H1 (cell line): ENCODE results near the gene LARP4B. TPM values are rescaled to one million over a fixed set of nuclear protein-coding genes. Genes with fewer than 3 reads are reported as not detected.

Experiments
- ATF3 ChIP-seq: IDR thresholded peaks from 2 replicates; pipeline ENCODE4 v1.6.1; 2011; ENCODE audit warnings: low read depth, mild to moderate bottlenecking, low read length; ENCODE audit not compliant: insufficient read depth
- BACH1 ChIP-seq: IDR thresholded peaks from 2 replicates; pipeline ENCODE4 v1.6.1; 2012; ENCODE audit warnings: low read length, improper control_type of control experiment
- CBX5 ChIP-seq: fragments of 300-800, 300-1000 bp; sonication (generic); IDR thresholded peaks from 2 replicates; pipeline ENCODE4 v1.7.1; 2016; ENCODE audit warnings: antibody characterized with exemption, low read length, low read depth
- CEBPB ChIP-seq: IDR thresholded peaks from 2 replicates; pipeline ENCODE4 v1.6.1; 2012; ENCODE audit warnings: low read depth, low read length
- CTBP2 ChIP-seq: IDR thresholded peaks from 2 replicates; pipeline ENCODE4 v1.7.0; 2011; ENCODE audit warnings: borderline replicate concordance, mild to moderate bottlenecking, moderate library complexity, mixed read lengths, low read length; ENCODE audit not compliant: insufficient read depth, insufficient read length
- EP300 ChIP-seq, 2 experiments: IDR thresholded peaks; 1 replicate in 1 of 2; 2 replicates in 1 of 2; pipeline ENCODE4 v1.6.1; 2011 to 2012; ENCODE audit warnings: low read depth in 2 of 2, low read length in 2 of 2, mild to moderate bottlenecking in 2 of 2, borderline replicate concordance in 1 of 2, inconsistent platforms in 1 of 2, moderate library complexity in 1 of 2
- KDM1A ChIP-seq: fragments of 200-600, 300-600 bp; sonication (generic); IDR thresholded peaks from 2 replicates; pipeline ENCODE4 v1.7.1; 2016; ENCODE audit warnings: mild to moderate bottlenecking, low read length, borderline replicate concordance
- POU5F1 ChIP-seq: IDR thresholded peaks from 2 replicates; pipeline ENCODE4 v1.6.1; 2011; ENCODE audit warnings: low read depth, mild to moderate bottlenecking, low read length, moderate library complexity
- SAP30 ChIP-seq: fragments of 300-600 bp; sonication (generic); IDR thresholded peaks from 2 replicates; pipeline ENCODE4 v1.7.1; 2012; ENCODE audit warnings: low read length, moderate library complexity, mild to moderate bottlenecking, inconsistent platforms; ENCODE audit not compliant: insufficient read depth, insufficient replicate concordance
- SIX5 ChIP-seq: IDR thresholded peaks from 2 replicates; pipeline ENCODE4 v1.6.1; 2011; ENCODE audit warnings: mild to moderate bottlenecking, low read depth, low read length
- polyA plus RNA-seq, 7 experiments: library from polyadenylated mRNA; depleted of rRNA in 3 of 7; stranded (reverse) in 5 of 7; unstranded in 2 of 7; fragments of >200 nt in 5 of 7; fragments of 200-250 nt in 2 of 7; gene quantifications; 1 replicate in 5 of 7; 2 replicates in 1 of 7; 4 replicates in 1 of 7; pipeline versions ENCODE4 v1.2.1 to v1.2.3, GENCODE V29; 2011 to 2013; ENCODE audit warnings: missing spikeins in 2 of 7, mixed read lengths in 2 of 7
- total RNA-seq: library from RNA; stranded (reverse); fragmentation: NEBNext Ultra II Directional; extraction: Animal tissue kit (Norgen Biotek cat#: 25700); gene quantifications from 2 replicates; pipeline ENCODE4 v1.2.1, GENCODE V29; 2021
- TF ChIP-seq, protein P1 (sequence below): fragments of 300-600 bp; sonication (generic); IDR thresholded peaks from 2 replicates; pipeline ENCODE4 v1.7.1; 2012; ENCODE audit warnings: low read length, moderate library complexity, mild to moderate bottlenecking, inconsistent platforms; ENCODE audit not compliant: insufficient replicate concordance

LARP4B gene
- total and polyA plus RNA-seq, 2 of the 8 experiments (the other 6 are each of a cell fraction or from before 2014, with no cell fraction given), result 20.1 to 78.6 TPM

DNA sequence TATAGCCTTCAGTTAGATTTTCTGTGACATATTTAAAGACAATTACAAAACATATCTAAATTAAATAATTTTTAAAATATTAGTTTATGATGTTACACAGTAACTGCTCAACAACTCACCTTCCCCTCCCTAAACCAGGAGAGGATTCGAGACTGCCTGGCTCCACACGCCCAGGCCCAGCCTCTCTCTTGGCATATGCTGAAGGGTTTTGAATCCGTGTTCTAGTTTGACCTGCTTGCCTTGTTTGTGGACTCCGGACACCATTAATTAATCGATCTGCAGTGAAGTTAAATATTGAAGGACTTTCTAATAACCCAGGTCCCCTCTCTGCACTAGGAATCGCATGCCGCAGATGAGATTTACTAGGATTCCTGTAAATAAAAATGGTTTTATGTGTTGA, 106.6 kb downstream of the LARP4B start (continued):
- TF ChIP-seq, protein P1, sequence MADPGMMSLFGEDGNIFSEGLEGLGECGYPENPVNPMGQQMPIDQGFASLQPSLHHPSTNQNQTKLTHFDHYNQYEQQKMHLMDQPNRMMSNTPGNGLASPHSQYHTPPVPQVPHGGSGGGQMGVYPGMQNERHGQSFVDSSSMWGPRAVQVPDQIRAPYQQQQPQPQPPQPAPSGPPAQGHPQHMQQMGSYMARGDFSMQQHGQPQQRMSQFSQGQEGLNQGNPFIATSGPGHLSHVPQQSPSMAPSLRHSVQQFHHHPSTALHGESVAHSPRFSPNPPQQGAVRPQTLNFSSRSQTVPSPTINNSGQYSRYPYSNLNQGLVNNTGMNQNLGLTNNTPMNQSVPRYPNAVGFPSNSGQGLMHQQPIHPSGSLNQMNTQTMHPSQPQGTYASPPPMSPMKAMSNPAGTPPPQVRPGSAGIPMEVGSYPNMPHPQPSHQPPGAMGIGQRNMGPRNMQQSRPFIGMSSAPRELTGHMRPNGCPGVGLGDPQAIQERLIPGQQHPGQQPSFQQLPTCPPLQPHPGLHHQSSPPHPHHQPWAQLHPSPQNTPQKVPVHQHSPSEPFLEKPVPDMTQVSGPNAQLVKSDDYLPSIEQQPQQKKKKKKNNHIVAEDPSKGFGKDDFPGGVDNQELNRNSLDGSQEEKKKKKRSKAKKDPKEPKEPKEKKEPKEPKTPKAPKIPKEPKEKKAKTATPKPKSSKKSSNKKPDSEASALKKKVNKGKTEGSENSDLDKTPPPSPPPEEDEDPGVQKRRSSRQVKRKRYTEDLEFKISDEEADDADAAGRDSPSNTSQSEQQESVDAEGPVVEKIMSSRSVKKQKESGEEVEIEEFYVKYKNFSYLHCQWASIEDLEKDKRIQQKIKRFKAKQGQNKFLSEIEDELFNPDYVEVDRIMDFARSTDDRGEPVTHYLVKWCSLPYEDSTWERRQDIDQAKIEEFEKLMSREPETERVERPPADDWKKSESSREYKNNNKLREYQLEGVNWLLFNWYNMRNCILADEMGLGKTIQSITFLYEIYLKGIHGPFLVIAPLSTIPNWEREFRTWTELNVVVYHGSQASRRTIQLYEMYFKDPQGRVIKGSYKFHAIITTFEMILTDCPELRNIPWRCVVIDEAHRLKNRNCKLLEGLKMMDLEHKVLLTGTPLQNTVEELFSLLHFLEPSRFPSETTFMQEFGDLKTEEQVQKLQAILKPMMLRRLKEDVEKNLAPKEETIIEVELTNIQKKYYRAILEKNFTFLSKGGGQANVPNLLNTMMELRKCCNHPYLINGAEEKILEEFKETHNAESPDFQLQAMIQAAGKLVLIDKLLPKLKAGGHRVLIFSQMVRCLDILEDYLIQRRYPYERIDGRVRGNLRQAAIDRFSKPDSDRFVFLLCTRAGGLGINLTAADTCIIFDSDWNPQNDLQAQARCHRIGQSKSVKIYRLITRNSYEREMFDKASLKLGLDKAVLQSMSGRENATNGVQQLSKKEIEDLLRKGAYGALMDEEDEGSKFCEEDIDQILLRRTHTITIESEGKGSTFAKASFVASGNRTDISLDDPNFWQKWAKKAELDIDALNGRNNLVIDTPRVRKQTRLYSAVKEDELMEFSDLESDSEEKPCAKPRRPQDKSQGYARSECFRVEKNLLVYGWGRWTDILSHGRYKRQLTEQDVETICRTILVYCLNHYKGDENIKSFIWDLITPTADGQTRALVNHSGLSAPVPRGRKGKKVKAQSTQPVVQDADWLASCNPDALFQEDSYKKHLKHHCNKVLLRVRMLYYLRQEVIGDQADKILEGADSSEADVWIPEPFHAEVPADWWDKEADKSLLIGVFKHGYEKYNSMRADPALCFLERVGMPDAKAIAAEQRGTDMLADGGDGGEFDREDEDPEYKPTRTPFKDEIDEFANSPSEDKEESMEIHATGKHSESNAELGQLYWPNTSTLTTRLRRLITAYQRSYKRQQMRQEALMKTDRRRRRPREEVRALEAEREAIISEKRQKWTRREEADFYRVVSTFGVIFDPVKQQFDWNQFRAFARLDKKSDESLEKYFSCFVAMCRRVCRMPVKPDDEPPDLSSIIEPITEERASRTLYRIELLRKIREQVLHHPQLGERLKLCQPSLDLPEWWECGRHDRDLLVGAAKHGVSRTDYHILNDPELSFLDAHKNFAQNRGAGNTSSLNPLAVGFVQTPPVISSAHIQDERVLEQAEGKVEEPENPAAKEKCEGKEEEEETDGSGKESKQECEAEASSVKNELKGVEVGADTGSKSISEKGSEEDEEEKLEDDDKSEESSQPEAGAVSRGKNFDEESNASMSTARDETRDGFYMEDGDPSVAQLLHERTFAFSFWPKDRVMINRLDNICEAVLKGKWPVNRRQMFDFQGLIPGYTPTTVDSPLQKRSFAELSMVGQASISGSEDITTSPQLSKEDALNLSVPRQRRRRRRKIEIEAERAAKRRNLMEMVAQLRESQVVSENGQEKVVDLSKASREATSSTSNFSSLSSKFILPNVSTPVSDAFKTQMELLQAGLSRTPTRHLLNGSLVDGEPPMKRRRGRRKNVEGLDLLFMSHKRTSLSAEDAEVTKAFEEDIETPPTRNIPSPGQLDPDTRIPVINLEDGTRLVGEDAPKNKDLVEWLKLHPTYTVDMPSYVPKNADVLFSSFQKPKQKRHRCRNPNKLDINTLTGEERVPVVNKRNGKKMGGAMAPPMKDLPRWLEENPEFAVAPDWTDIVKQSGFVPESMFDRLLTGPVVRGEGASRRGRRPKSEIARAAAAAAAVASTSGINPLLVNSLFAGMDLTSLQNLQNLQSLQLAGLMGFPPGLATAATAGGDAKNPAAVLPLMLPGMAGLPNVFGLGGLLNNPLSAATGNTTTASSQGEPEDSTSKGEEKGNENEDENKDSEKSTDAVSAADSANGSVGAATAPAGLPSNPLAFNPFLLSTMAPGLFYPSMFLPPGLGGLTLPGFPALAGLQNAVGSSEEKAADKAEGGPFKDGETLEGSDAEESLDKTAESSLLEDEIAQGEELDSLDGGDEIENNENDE, result no peak
- no peak for TF ChIP-seq CTBP2
- no peak for TF ChIP-seq KDM1A
- no peak for TF ChIP-seq CBX5
- TF ChIP-seq EP300 (IDR thresholded peaks at IDR 0.05; ENCODE audit: borderline replicate concordance in 1 of 2, low read depth in 2 of 2, low read length in 2 of 2), result no peak
- no peak for TF ChIP-seq SIX5
- no peak for TF ChIP-seq CEBPB
- no peak for TF ChIP-seq SAP30
- TF ChIP-seq BACH1, result no peak
- TF ChIP-seq ATF3, result no peak
- TF ChIP-seq POU5F1, result no peak
